ENCODE measurements around the gene SAC3D1. TPM values are rescaled to one million over a fixed set of nuclear protein-coding genes. Genes with fewer than 3 reads are reported as not detected.

The SAC3D1 gene
- total and polyA plus RNA-seq, 2 of the 8 experiments (the other 6 are each of a cell fraction or from before 2014, with no cell fraction given) = 19.4 to 25.8 TPM

GRCh38 chr11:65066805-65067291 lies 25.8 kb downstream of the SAC3D1 start:
- Histone ChIP-seq H3K18ac (ENCODE audit: extremely low read depth, low read length) (peak overlapping the region; percentile 95), H3K79me2 (ENCODE audit: control insufficient read depth in 1 of 2, insufficient read depth in 2 of 2, low read length in 2 of 2) (no peaks in the 10 kb centered on the region), H4K20me1 (replicated peaks in 1 of 2; ENCODE audit: control insufficient read depth in 1 of 2, insufficient read depth in 2 of 2, low read length in 2 of 2) (no peaks in the 10 kb centered on the region), H3K27me3 (replicated peaks in 1 of 4; ENCODE audit: control insufficient read depth in 3 of 4, extremely low read depth in 1 of 4, insufficient read depth in 3 of 4, low read length in 3 of 4) (no peaks in the 10 kb centered on the region), H3K27ac (ENCODE audit: low read depth, low read length) (peak overlapping the region; percentile 71; the same call in 1 of the 2 replicates), H3K56ac (replicated peaks; ENCODE audit: insufficient read length, low read depth, low read length) (no peak overlapping the region), H2BK20ac (ENCODE audit: low read length) (0 out of 2 replicates have a peak overlapping the region, but pooled peaks have one; percentile 48), H2BK120ac (replicated peaks; ENCODE audit: low read depth, low read length) (peak overlapping the region; percentile 13), H4K5ac (ENCODE audit: insufficient read length, low read depth, low read length) (peak overlapping the region; percentile 38), H2BK12ac (ENCODE audit: low read depth, low read length) (peak overlapping the region; percentile 90; the same call in 1 of the 2 replicates), H2AFZ (ENCODE audit: low read length) (peak overlapping the region; percentile 15; the same call in 1 of the 2 replicates), H2BK15ac (ENCODE audit: low read length) (no peak overlapping the region; the same call in 1 of the 2 replicates), H4K8ac (ENCODE audit: extremely low read depth, insufficient read depth, low read length) (peak overlapping the region; percentile 81), H3K23me2 (ENCODE audit: low read depth, low read length) (no peaks in the 10 kb centered on the region), H2BK5ac (ENCODE audit: low read depth, low read length) (peak overlapping the region; percentile 69; the same call in 1 of the 2 replicates), H3K23ac (ENCODE audit: insufficient read length) (no peak overlapping the region), H3K9me3 (ENCODE audit: insufficient read depth in 2 of 2, low read depth in 1 of 2, low read length in 1 of 2) (no peaks in the 10 kb centered on the region), H3K9ac (replicated peaks in 1 of 4; ENCODE audit: extremely low read depth in 1 of 4, low read depth in 3 of 4, low read length in 3 of 4) (peak overlapping the region in 2 of 4 experiments; percentile 29 to 48; a peak in 2 of 7 replicates), H3K14ac (ENCODE audit: insufficient read length) (no peak overlapping the region), H3K79me1 (ENCODE audit: low read depth, low read length) (no peaks in the 10 kb centered on the region), H3K4me1 (replicated peaks in 1 of 4; ENCODE audit: control insufficient read depth in 3 of 4, insufficient read depth in 4 of 4, low read length in 3 of 4) (peaks cover 5 to 23% (median 17%) of the 10 kb centered on the region in 4 experiments), H3K4me2 (ENCODE audit: insufficient read depth in 1 of 2, low read depth in 2 of 2, low read length in 2 of 2) (peak overlapping the region; percentile 31 to 55; a peak in 3 of 4 replicates), H2AK5ac (ENCODE audit: low read depth, low read length) (no peak overlapping the region), H4K91ac (replicated peaks; ENCODE audit: insufficient read length, low read length) (peak overlapping the region; percentile 79), H3K4ac (replicated peaks; ENCODE audit: insufficient read length, low read depth, low read length) (peak overlapping the region; percentile 95), H3K4me3 (ENCODE audit: extremely low read depth in 1 of 4, insufficient read depth in 2 of 4, low read depth in 3 of 4, low read length in 4 of 4) (peak overlapping the region in 2 of 4 experiments; percentile 19 to 34; a peak in 5 of 8 replicates), H3K36me3 (ENCODE audit: control insufficient read depth in 2 of 4, insufficient read depth in 4 of 4, low read length in 3 of 4) (no peaks in the 10 kb centered on the region)
- WGBS, 2 experiments (ENCODE audit: extremely low coverage in 1 of 2, insufficient coverage in 1 of 2, insufficient read length in 1 of 2, insufficient replicate concordance in 2 of 2, low coverage in 1 of 2, low lambda C conversion rate in 2 of 2, missing lambda C conversion rate in 1 of 2) = 67% methylated on average over 4 of the region's 4 CpGs; no CpG with 5 or more reads in 1 of the 2 experiments
- FAIRE-seq (peak; percentile 32), DNase-seq (ENCODE audit: low read depth in 1 of 2, low spot score in 2 of 2) (peak in 1 of 2 experiments; percentile 64)
- ChIA-PET CTCF (ENCODE audit: partially characterized antibody) (interaction anchor here (0.7 to 3.1 kb wide), 4 partner anchors 9 to 218 kb away, joined by 3 to 21 read pairs (median 6); no protein-coding TSS in a partner anchor), POLR2A (ENCODE audit: partially characterized antibody) (interaction anchor here (0.9 to 21.6 kb wide), 12 partner anchors 9 to 289 kb away, joined by 3 to 230 read pairs (median 4); partner anchors contain the start of genes ARL2, EHD1, FAU and MRPL49)
- TF ChIP-seq SP1 (IDR thresholded peaks at IDR 0.05; ENCODE audit: low read depth, low read length) (no peak), E2F6 (IDR thresholded peaks at IDR 0.05) (no peak), ASH2L (IDR thresholded peaks at IDR 0.05; ENCODE audit: low read length) (peak; percentile 60), TBP (IDR thresholded peaks at IDR 0.05; ENCODE audit: low read depth, low read length) (no peak), TAF1 (IDR thresholded peaks at IDR 0.05; ENCODE audit: low read depth, low read length) (0 out of 2 replicates have a peak, but pooled peaks have one; percentile 13), POLR2A (IDR thresholded peaks at IDR 0.05; ENCODE audit: control extremely low read depth in 1 of 2, low read depth in 2 of 2, low read length in 2 of 2) (peak in 1 of 2 experiments; percentile 62; a peak in 2 of 3 replicates), TCF12 (IDR thresholded peaks at IDR 0.05; ENCODE audit: low read depth, low read length) (peak; percentile 68; the same call in 1 of the 2 replicates)
- TF ChIP-seq, protein P1, sequence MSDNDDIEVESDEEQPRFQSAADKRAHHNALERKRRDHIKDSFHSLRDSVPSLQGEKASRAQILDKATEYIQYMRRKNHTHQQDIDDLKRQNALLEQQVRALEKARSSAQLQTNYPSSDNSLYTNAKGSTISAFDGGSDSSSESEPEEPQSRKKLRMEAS (IDR thresholded peaks at IDR 0.05) = peak; percentile 38; the same call in 1 of the 2 replicates
